Panc1 (cell line): ENCODE results near the gene CHRM4. TPM values are rescaled to one million over a fixed set of nuclear protein-coding genes. Genes with fewer than 3 reads are reported as not detected.

ENCODE experiments used
- ATAC-seq: fragments of 200-7000 bp; cut with Tn5 transposase; 2 replicates; pipeline ENCODE4 v1.9.1; 2020; ENCODE audit warnings: mild to moderate bottlenecking, moderate library complexity
- BruUV-seq: library from RNA; stranded (reverse); fragments of 400-500 nt; replicated peaks from 2 replicates; lab custom pipeline; 2021; lab: Mats Ljungman, UMichigan
- CTCF ChIA-PET: fragments of 300-600 bp; sonication (Branson Sonifier 250); formaldehyde crosslinking; loops from one replicate; lab custom pipeline; 2022; ENCODE audit warnings: antibody characterized with exemption; lab: Charles Lee
- POLR2A ChIA-PET: fragments of 300-600 bp; sonication (Branson Sonifier 250); formaldehyde crosslinking; loops from one replicate; lab custom pipeline; 2022; ENCODE audit warnings: antibody characterized with exemption; lab: Charles Lee
- DNase-seq: peaks from one replicate; pipeline ENCODE4 v3.0.0-alpha.2; 2010; ENCODE audit warnings: low read depth, low spot score
- H3K27ac ChIP-seq: 2 replicates; pipeline ENCODE4 v1.5.1; 2011; ENCODE audit warnings: mild to moderate bottlenecking, low read length, inconsistent platforms
- H3K27me3 ChIP-seq: fragments of 200-500 bp; sonication (Bioruptor generic); 2 replicates; pipeline ENCODE4 v1.6.0; 2014; ENCODE audit warnings: low read length, inconsistent platforms; ENCODE audit not compliant: control insufficient read depth, insufficient read depth
- H3K36me3 ChIP-seq: fragments of 200-500 bp; sonication (Bioruptor generic); 2 replicates; pipeline ENCODE4 v1.5.1; 2014; ENCODE audit warnings: inconsistent platforms, mild to moderate bottlenecking, low read length, moderate library complexity; ENCODE audit not compliant: control insufficient read depth, insufficient read depth
- H3K4me1 ChIP-seq: 2 replicates; pipeline ENCODE4 v1.5.1; 2011; ENCODE audit warnings: inconsistent platforms, mild to moderate bottlenecking, low read length, moderate library complexity; ENCODE audit not compliant: control insufficient read depth, insufficient read depth
- H3K4me3 ChIP-seq, 2 experiments: 2 replicates each; pipeline ENCODE4 v1.5.1; 2011 to 2012; ENCODE audit warnings: low read depth in 2 of 2, low read length in 2 of 2, mild to moderate bottlenecking in 2 of 2, inconsistent platforms in 1 of 2, moderate library complexity in 1 of 2
- H3K9me3 ChIP-seq: fragments of 200-500 bp; sonication (Bioruptor generic); 2 replicates; pipeline ENCODE4 v1.5.1; 2014; ENCODE audit warnings: low read depth, mild to moderate bottlenecking, inconsistent platforms, low read length, moderate library complexity; ENCODE audit not compliant: control insufficient read depth, insufficient read depth
- REST ChIP-seq, 2 experiments: IDR thresholded peaks; 2 replicates each; pipeline ENCODE4 v1.6.1; 2011 to 2012; ENCODE audit warnings: low read depth in 2 of 2, control low read depth in 1 of 2, low read length in 1 of 2, mild to moderate bottlenecking in 1 of 2, moderate library complexity in 1 of 2; ENCODE audit not compliant: insufficient read depth in 1 of 2
- SIN3A ChIP-seq: IDR thresholded peaks from 2 replicates; pipeline ENCODE4 v1.6.1; 2012; ENCODE audit warnings: low read depth, mild to moderate bottlenecking, low read length, moderate library complexity, borderline replicate concordance; ENCODE audit not compliant: insufficient read depth
- in situ Hi-C: cut with HindIII; loops from 2 replicates; pipeline ENCODE4 v1.10.0; 2016; ENCODE audit warnings: low sequenced_read_pairs, low pct_unique_long_range_greater_than_20kb
- intact Hi-C: fragments of 100-400 bp; cut with micrococcal nuclease; formaldehyde crosslinking; loops from one replicate; pipeline ENCODE4 v1.10.0; 2022; ENCODE audit not compliant: unreplicated experiment
- total RNA-seq: library from RNA; stranded (reverse); gene quantifications from one replicate; pipeline ENCODE4 v1.2.1, GENCODE V29; 2021; ENCODE audit not compliant: unreplicated experiment
- TF ChIP-seq, protein P1 (sequence below): fragments of 450-650 bp; IDR thresholded peaks from 2 replicates; pipeline ENCODE4 v1.5.1; 2017; ENCODE audit warnings: mild to moderate bottlenecking

Gene CHRM4
- total RNA-seq, 1 experiment from 2014 or later: 3.1 TPM

DNA sequence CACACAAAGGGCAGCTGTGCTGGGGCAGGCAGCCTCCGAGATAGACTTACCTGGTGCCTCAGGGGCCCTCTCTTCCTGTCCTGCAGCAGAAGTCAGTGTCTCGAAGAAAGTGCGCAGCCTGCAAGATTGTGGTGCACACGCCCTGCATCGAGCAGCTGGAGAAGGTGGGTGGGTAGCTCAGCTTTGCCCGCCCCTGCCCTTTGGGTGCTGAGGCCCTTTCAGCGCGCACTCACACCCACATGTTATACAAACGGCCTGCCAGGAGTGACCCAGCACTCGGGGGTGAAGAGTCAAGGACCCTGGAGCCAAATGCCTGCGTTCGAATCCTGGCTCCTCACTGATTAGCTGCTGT is 23.7 kb downstream of the CHRM4 start:
- no peak for TF ChIP-seq SIN3A
- TF ChIP-seq, protein P1, sequence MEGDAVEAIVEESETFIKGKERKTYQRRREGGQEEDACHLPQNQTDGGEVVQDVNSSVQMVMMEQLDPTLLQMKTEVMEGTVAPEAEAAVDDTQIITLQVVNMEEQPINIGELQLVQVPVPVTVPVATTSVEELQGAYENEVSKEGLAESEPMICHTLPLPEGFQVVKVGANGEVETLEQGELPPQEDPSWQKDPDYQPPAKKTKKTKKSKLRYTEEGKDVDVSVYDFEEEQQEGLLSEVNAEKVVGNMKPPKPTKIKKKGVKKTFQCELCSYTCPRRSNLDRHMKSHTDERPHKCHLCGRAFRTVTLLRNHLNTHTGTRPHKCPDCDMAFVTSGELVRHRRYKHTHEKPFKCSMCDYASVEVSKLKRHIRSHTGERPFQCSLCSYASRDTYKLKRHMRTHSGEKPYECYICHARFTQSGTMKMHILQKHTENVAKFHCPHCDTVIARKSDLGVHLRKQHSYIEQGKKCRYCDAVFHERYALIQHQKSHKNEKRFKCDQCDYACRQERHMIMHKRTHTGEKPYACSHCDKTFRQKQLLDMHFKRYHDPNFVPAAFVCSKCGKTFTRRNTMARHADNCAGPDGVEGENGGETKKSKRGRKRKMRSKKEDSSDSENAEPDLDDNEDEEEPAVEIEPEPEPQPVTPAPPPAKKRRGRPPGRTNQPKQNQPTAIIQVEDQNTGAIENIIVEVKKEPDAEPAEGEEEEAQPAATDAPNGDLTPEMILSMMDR: peak; percentile 77
- no peak overlapping the region for H3K27ac ChIP-seq
- intact Hi-C loops (no loop called here), in situ Hi-C loops (no loop called here)
- BruUV-seq: no TSS peak
- ATAC-seq (no peak), DNase-seq (no peak)
- CTCF ChIA-PET: interaction anchor here (0.5 to 0.6 kb wide), 2 partner anchors 22 to 150 kb away, joined by 3 read pairs; no protein-coding TSS in a partner anchor
- POLR2A ChIA-PET: no interaction called here
- H3K36me3 ChIP-seq: peaks cover 4% of the 10 kb centered on the region; the same call in 1 of the 2 replicates
- no peak overlapping the region for H3K4me3 ChIP-seq
- H3K4me1 ChIP-seq: peaks cover 45% of the 10 kb centered on the region
- no peaks in the 10 kb centered on the region for H3K27me3 ChIP-seq
- H3K9me3 ChIP-seq: no peaks in the 10 kb centered on the region

DNA sequence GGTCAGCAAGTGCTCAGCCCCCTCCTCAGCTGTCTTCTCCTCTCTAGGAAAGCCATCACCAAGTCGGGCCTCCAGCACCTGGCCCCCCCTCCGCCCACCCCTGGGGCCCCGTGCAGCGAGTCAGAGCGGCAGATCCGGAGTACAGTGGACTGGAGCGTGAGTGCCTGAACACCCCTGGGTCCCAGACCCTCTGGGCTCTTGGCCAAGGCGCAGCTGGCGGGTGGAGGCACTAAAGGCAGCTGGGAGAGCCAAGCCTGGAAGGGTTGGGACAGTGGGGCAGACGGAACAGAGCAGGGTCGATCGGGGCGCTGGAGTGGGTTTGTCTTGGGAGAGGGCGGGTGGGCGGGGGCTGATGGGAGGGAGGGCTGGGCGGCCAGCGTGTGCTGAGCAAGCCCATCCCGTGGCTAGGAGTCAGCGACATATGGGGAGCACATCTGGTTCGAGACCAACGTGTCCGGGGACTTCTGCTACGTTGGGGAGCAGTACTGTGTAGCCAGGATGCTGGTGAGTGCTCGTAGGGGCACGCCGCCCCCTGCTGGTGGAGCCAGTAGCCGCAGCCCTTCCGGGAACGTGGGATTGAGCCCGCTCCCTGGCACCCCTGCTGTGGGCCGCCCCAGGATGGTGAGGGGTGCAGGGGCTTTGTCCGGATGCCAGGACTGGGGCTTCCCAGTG is 24.2 kb downstream of the CHRM4 start:
- POLR2A ChIA-PET: no interaction called here
- Histone ChIP-seq H3K9me3 (no peaks in the 10 kb centered on the region), H3K4me3 (no peak overlapping the region), H3K36me3 (peaks cover 4% of the 10 kb centered on the region; the same call in 1 of the 2 replicates), H3K27me3 (no peaks in the 10 kb centered on the region), H3K4me1 (peaks cover 50% of the 10 kb centered on the region), H3K27ac (peak overlapping the region; percentile 39; the same call in 1 of the 2 replicates)
- TF ChIP-seq REST (IDR thresholded peaks at IDR 0.05; ENCODE audit: insufficient read depth in 1 of 2, low read depth in 2 of 2, low read length in 1 of 2): no peak
- TF ChIP-seq, protein P1: peak; percentile 95
- intact Hi-C loops: no loop called here
- DNase-seq: no peak
- CTCF ChIA-PET: interaction anchor here (0.6 to 1.1 kb wide), 2 partner anchors 15 to 150 kb away, joined by 3 to 6 read pairs; no protein-coding TSS in a partner anchor
- in situ Hi-C loops: no loop called here
- no TSS peak for BruUV-seq
- ATAC-seq: peak; percentile 43
